ENCODE measurements around the gene HSPA5. TPM values are rescaled to one million over a fixed set of nuclear protein-coding genes. Genes with fewer than 3 reads are reported as not detected.
A peak's percentile ranks its signal among the peaks of the same experiment; 100 is the strongest.
"Not testable (repeated sequence)": the region's sequence is repeated elsewhere in the genome, so short reads cannot be mapped to it uniquely, and the experiment has no call there.

The HSPA5 gene
- total RNA-seq, 6 donors from 2014 or later: 46.1 to 318 (median 183) TPM

DNA sequence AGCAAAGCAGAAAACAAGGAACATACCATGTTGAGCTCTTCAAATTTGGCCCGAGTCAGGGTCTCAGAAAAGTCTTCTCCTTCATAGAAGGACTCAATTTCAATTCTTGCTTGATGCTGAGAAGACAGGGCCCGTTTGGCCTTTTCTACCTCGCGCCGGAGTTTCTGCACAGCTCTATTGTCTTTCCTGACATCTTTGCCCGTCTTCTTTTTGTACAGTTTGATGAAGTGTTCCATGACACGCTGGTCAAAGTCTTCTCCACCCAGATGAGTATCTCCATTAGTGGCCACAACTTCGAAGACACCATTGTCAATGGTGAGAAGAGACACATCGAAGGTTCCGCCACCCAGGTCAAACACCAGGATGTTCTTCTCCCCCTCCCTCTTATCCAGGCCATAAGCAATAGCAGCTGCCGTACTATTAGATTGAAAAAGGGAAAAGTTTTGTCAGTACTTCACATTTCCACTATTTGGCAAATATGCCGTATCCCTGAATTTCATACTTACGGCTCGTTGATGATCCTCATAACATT, 2.2 kb downstream of the HSPA5 start:
- 67 to 73% methylated on average over 14 of the region's 14 CpGs for WGBS, 2 donors
- no peaks in the 10 kb centered on the region for H3K27me3 ChIP-seq
- DNase-seq (no peak), ATAC-seq (ENCODE audit: low FRiP score in 2 of 2) (no peak)
- no peaks in the 10 kb centered on the region for H3K9me3 ChIP-seq
- peak overlapping the region in 3 of 4 donors; percentile 77 to 94 (median 85) for H3K4me3 ChIP-seq
- H3K36me3 ChIP-seq: peaks cover 18 to 60% (median 47%) of the 10 kb centered on the region in 4 donors
- peak overlapping the region in 1 of 4 donors; percentile 92 for H3K27ac ChIP-seq
- TF ChIP-seq POLR2AphosphoS5 (IDR thresholded peaks at IDR 0.05) (no peak), EP300 (IDR thresholded peaks at IDR 0.05) (no peak), POLR2A (IDR thresholded peaks at IDR 0.05) (no peak)
- TF ChIP-seq, protein P1, sequence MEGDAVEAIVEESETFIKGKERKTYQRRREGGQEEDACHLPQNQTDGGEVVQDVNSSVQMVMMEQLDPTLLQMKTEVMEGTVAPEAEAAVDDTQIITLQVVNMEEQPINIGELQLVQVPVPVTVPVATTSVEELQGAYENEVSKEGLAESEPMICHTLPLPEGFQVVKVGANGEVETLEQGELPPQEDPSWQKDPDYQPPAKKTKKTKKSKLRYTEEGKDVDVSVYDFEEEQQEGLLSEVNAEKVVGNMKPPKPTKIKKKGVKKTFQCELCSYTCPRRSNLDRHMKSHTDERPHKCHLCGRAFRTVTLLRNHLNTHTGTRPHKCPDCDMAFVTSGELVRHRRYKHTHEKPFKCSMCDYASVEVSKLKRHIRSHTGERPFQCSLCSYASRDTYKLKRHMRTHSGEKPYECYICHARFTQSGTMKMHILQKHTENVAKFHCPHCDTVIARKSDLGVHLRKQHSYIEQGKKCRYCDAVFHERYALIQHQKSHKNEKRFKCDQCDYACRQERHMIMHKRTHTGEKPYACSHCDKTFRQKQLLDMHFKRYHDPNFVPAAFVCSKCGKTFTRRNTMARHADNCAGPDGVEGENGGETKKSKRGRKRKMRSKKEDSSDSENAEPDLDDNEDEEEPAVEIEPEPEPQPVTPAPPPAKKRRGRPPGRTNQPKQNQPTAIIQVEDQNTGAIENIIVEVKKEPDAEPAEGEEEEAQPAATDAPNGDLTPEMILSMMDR (IDR thresholded peaks at IDR 0.05): no peak
- peaks cover 58 to 79% (median 64%) of the 10 kb centered on the region in 4 donors for H3K4me1 ChIP-seq

DNA sequence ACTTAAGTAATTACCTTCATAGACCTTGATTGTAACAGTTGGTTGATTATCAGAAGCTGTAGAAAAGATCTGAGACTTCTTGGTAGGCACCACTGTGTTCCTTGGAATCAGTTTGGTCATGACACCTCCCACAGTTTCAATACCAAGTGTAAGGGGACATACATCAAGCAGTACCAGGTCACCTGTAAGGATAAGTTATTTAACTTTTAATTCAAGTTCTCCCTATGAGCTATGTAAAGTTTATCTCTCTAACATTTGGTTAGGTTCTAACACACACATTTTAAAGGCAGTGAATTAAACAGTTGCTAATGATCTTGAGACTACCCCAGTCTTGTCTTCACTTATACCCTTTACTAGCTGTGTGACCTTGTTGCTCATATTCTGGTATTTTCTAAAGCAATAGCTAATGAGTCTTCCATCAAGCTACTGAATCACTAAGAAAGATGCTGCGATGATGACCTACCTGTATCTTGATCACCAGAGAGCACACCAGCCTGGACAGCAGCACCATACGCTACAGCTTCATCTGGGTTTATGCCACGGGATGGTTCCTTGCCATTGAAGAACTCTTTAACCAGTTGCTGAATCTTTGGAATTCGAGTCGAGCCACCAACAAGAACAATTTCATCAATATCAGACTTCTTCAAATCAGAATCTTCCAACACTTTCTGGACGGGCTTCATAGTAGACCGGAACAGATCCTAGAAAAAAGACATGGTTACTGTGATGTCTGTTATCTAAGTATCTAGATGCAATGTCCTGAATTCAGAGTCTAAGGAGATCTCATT, 2.8 kb downstream of the HSPA5 start:
- no peak for DNase-seq
- ATAC-seq (ENCODE audit: low FRiP score in 2 of 2): no peak
- no peaks in the 10 kb centered on the region for H3K27me3 ChIP-seq
- peaks cover 18 to 65% (median 48%) of the 10 kb centered on the region in 4 donors for H3K36me3 ChIP-seq
- H3K9me3 ChIP-seq: no peaks in the 10 kb centered on the region
- 76 to 88% methylated on average over 7 of the region's 7 CpGs for WGBS, 2 donors
- H3K4me1 ChIP-seq: peaks cover 58 to 73% (median 63%) of the 10 kb centered on the region in 4 donors
- TF ChIP-seq POLR2AphosphoS5 (IDR thresholded peaks at IDR 0.05) (no peak), EP300 (IDR thresholded peaks at IDR 0.05) (no peak), POLR2A (IDR thresholded peaks at IDR 0.05) (no peak)
- TF ChIP-seq, protein P1 (IDR thresholded peaks at IDR 0.05): no peak
- H3K27ac ChIP-seq: peak overlapping the region in 1 of 4 donors; percentile 52
- H3K4me3 ChIP-seq: peak overlapping the region in 2 of 4 donors; percentile 77 to 94

DNA sequence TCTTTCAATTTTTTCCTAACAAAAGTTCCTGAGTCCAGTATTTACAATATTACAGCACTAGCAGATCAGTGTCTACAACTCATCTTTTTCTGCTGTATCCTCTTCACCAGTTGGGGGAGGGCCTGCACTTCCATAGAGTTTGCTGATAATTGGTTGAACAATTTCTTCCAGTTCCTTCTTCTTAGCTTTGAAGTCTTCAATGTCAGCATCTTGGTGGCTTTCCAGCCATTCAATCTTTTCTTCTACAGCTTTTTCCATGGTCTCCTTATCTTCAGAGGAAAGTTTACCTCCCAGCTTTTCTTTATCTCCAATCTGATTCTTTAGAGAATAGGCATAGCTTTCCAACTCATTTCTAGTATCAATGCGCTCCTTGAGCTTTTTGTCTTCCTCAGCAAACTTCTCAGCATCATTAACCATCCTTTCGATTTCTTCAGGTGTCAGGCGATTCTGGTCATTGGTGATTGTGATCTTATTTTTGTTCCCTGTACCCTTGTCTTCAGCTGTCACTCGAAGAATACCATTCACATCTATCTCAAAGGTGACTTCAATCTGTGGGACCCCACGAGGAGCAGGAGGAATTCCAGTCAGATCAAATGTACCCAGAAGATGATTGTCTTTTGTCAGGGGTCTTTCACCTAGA, 4.5 kb downstream of the HSPA5 start:
- Histone ChIP-seq H3K4me1 (peaks cover 49 to 58% (median 53%) of the 10 kb centered on the region in 4 donors), H3K4me3 (peak overlapping the region in 1 of 4 donors; percentile 22), H3K36me3 (peaks cover 18 to 75% (median 53%) of the 10 kb centered on the region in 4 donors)
- not testable (repeated sequence) for H3K27me3 ChIP-seq; H3K27ac ChIP-seq; DNase-seq; H3K9me3 ChIP-seq; ATAC-seq (ENCODE audit: low FRiP score in 2 of 2)
- 69 to 75% methylated on average over 5 of the region's 5 CpGs for WGBS, 2 donors

DNA sequence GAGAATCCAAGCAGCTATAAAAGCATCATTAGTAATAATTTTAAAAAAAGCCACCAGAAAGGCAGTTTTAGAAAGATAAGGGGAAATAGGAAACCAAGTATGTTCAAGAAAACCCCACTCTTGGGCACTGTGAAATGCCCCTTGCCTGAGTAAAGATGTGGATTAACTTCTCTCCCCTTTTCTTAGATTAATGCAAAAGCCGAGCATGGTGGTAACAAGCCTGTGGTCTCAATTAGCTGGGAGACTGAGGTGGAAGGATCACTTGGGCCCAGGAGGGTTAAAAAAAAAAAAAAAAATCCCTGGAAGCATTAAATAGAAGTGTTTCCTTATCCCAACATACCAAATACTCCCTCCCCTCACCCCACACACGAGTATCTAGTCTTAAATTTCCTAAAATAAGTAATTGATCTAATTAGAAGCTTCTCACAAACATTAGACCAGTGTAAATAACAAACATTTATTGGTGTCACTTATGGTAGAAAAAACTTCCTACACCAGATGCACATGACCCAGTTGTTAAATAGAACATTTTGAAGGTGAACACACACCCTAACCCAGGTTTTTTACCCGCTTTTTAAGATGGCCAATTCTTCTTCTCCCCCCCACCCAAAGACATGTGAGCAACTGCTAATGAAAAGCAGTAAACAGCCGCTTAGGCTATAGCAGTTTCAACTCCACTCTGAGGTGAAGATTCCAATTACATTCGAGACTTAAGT, 5.2 kb downstream of the HSPA5 start:
- TF ChIP-seq POLR2A (IDR thresholded peaks at IDR 0.05) (no peak), EP300 (IDR thresholded peaks at IDR 0.05) (no peak), POLR2AphosphoS5 (IDR thresholded peaks at IDR 0.05) (no peak)
- TF ChIP-seq, protein P1 (IDR thresholded peaks at IDR 0.05): no peak
- ATAC-seq (ENCODE audit: low FRiP score in 2 of 2) (no peak), DNase-seq (no peak)
- Histone ChIP-seq H3K36me3 (peaks cover 21 to 82% (median 56%) of the 10 kb centered on the region in 4 donors), H3K27me3 (no peaks in the 10 kb centered on the region), H3K4me3 (peak overlapping the region in 1 of 4 donors; percentile 22), H3K9me3 (no peaks in the 10 kb centered on the region), H3K4me1 (peaks cover 49 to 58% (median 53%) of the 10 kb centered on the region in 4 donors), H3K27ac (peak overlapping the region in 1 of 4 donors; percentile 17)
- 49 to 56% methylated on average over 5 of the region's 5 CpGs for WGBS, 2 donors

DNA sequence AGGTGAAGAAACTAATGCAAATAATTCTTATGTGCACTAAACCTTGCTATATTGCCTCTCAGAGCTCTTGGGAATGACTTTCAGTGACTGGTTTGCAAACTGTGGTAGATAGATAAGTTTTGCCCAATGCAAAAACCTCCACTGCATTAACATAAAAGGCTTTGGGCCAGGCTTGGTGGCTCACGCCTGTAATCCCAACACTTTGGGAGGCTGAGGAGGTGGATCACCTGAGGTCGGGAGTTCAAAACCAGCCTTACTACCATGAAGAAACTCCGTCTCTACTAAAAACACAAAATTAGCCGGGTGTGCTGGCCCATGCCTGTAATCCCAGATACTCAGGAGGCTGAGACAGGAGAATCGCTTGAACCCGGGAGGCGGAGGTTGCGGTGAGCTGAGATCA, 7.0 kb downstream of the HSPA5 start:
- not testable (repeated sequence) for H3K9me3 ChIP-seq; ATAC-seq (ENCODE audit: low FRiP score in 2 of 2); H3K4me3 ChIP-seq; H3K27ac ChIP-seq; H3K27me3 ChIP-seq; DNase-seq
- 91 to 96% methylated on average over 8 of the region's 8 CpGs for WGBS, 2 donors
- H3K36me3 ChIP-seq: peaks cover 16 to 90% (median 55%) of the 10 kb centered on the region in 4 donors
- H3K4me1 ChIP-seq: peaks cover 42 to 44% (median 43%) of the 10 kb centered on the region in 4 donors
